ENCODE data around the gene FTCD. TPM values are rescaled to one million over a fixed set of nuclear protein-coding genes. Genes with fewer than 3 reads are reported as not detected.

Gene FTCD
- total and polyA plus RNA-seq, 2 of the 8 experiments (the other 6 are each of a cell fraction or from before 2014, with no cell fraction given) = 3.3 to 4.9 TPM

DNA sequence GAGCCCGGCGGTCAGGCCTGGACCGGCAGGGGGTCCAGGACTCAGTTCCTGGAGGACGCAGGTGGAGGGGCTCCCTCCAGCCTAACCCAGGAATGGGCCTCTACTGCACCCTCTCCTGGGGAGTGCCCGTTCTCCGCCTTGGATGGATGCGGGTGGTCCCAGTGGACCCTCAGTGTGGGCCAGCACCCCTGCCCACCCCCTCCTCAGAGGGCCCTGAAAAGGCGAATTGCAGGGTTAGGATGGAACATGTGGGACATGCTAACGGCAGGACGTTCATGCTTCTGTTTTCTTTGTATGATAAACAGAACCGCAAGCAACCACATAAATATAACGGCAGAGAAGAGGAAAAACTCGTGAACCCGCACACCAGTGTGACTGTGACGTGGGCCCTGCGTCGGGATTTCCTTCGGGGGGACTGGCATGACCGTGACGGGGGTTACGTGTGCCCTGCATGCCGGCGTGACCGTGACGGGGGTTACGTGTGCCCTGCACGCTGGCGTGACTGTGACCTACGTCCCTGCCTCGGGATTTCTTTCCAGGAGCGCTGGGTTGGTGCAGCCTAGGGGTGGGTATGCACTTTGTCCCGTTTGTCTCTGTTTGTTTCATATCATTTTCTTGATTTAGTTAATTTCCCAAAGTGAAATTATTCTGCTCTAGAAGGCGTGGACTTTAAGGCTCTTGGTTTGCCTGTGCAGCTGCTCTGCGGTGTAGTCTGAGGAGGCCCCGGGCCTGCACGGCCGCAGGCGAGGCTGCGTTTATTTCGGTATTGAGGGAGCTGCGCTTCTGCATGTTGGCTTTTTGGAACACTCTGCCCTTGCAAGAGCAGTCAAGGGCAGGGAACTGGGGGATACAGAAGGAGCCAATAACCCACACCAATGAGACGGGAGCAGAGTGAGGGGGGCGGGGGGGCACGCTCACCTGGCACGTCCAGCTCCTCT is 3.1 kb downstream of the FTCD start (continued):
- TF ChIP-seq JUN (IDR thresholded peaks at IDR 0.05; ENCODE audit: low read depth, low read length) (no peak), BACH1 (IDR thresholded peaks at IDR 0.05; ENCODE audit: low read length) (no peak), TAF7 (optimal IDR thresholded peaks at IDR 0.05; ENCODE audit: borderline replicate concordance, low read depth, low read length) (no peak), BRCA1 (IDR thresholded peaks at IDR 0.05; ENCODE audit: low read depth, low read length) (no peak), USF2 (IDR thresholded peaks at IDR 0.05; ENCODE audit: low read length) (no peak), RFX5 (IDR thresholded peaks at IDR 0.05; ENCODE audit: borderline replicate concordance, low read depth, low read length) (no peak), SP2 (IDR thresholded peaks at IDR 0.05; ENCODE audit: low read length) (no peak), CBX5 (IDR thresholded peaks at IDR 0.05; ENCODE audit: low read depth, low read length) (no peak), ZNF274 (IDR thresholded peaks at IDR 0.05; ENCODE audit: borderline replicate concordance, extremely low read depth, low read length) (no peak)

Data from H1 (cell line).